ENCODE data around the gene IFNAR2.

- TF ChIP-seq CTCF (IDR thresholded peaks at IDR 0.05; ENCODE audit: low read length) (no peak), EZH2 (optimal IDR thresholded peaks at IDR 0.05; ENCODE audit: low read depth, low read length) (no peak)
These were observed 17.4 kb upstream of the IFNAR2 start for GRCh38 chr21:33212159-33212851.

Data from MM.1S (cell line).